G401.6 (cell line): Measurements from ENCODE around the gene GJD4.

Experiments used
- FAIRE-seq: peaks from 2 replicates; lab custom pipeline; 2012; peaks lifted over from hg19 to GRCh38; lab: Jason Lieb, UNC

Gene GJD4

GRCh38 chr10:35579726-35580422 lies 25.3 kb upstream of the GJD4 start:
- FAIRE-seq = no peak

GRCh38 chr10:35580423-35580770 lies 24.7 kb upstream of the GJD4 start:
- no peak for FAIRE-seq

DNA sequence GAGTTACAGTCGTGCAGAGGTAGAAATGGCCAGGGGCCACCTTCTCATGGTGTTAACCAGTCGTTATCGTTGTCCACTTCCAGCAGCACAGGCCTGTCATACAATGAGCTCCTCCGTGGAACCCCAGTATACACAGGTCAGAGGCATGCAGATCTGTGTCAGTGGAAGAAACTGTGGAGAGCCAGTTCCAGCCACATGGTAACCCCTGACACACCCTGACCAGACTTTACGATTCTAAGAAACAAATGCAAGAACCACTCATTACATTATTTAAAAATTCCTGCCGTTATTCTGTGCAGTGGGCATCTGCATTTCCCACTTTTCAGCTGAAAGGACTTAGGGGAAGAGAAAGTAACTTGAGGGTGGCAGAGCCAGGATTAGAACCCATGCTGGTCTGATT lies 23.5 kb upstream of the GJD4 start:
- FAIRE-seq = no peak

GRCh38 chr10:35584946-35585345 lies 20.2 kb upstream of the GJD4 start:
- FAIRE-seq = no peak

DNA sequence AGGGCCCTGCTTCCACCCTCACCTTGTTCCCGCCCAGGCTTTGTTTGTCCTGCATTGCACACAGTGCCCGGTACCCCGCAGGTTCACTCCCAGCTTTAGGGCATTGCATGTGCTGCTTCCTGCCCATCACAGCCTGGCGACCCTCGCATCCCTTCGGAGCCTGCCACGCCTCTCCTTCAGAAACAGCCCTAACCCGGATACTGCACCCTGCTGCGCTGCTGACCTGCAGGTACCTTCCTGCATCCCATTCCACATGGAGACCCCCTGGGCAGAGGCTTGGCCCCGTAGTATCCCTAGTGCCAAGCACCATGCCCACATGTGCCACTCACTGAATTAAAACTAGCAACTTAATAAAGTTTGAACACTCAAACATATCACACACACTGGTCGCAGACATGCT lies 19.8 kb upstream of the GJD4 start:
- FAIRE-seq = no peak

- FAIRE-seq = no peak
Observed at GRCh38 chr10:35585903-35586535, 19.1 kb upstream of the GJD4 start.

DNA sequence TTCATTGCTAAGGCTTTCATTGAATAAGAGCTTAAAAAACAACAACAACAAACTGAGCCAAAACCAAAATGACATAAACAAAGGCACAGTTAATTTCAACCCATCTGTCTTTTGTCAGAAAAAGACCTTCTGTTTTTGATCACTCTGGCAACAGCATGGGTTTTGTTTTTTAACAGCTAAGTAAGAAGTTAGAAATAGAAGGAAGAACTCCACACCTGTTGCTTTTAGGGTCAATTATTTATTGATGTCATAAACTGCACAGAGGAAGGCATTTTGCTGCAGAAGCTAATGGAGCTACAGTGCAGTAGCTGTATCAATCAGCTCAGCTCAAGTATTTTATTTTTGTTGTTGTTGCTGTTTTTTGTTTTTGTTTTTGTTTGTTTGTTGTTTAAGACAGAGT lies 16.3 kb upstream of the GJD4 start:
- no peak for FAIRE-seq

- FAIRE-seq = no peak
Observed at GRCh38 chr10:35592441-35592840, 12.7 kb upstream of the GJD4 start.

GRCh38 chr10:35594115-35595079 lies 10.7 kb upstream of the GJD4 start:
- FAIRE-seq = no peak

- no peak for FAIRE-seq
Observed at GRCh38 chr10:35595106-35595505, 10.0 kb upstream of the GJD4 start.

DNA sequence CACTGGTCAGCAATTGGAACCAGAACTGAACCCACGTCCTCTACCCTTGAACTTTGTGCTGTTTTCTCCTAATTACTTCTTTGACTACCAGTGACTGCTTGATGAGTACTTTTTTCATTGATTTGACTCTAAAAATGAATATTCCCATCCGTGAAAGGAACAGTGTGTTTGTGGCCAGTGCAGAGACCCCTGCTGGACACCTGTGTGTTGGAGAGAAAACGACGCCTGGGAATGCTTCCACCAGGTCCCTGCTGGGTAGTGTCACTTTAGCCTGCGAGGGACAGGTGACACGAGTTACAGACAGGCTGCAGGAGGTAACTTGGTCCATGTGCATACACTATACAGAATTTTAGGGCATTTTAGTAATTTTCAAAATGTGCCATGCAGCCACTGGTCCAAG lies 6.8 kb upstream of the GJD4 start:
- FAIRE-seq = no peak

DNA sequence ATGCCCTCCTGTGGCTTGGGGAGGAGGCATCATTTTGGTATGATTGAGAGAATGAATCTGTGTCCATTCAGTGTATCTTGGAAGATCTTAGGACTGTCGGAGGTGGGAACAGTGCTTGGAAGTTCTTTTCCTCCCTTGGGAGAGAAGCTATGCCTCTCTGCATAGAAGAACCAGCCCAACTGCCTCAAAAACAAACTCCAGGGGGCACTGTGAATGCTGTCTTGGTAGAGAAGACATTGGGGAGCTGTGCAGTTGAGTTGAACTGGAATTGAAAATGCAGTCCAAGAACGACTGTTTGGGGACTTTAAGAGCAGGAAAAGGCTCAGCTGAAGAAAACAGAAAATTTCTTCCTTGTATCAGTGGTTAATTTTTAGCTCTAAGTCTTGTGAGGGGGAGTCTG lies 4.9 kb upstream of the GJD4 start:
- no peak for FAIRE-seq

DNA sequence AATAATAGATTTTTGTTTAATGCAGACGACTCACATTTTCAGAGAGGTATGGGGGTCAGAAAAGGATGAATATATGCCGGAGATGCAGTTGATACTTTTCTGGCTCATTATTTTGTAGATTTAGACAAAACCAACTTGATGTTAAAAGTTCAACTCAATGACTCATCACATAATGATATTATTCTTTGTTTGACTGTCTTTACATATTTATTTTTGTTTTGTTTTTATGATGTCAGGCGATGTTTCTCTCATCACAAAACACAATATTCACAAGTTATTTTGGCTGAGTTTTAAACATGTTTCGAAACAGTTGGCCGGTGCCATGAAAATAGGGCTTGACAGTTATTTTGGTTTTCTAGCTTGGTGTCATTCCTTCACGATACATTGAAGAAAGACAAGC lies 1.3 kb downstream of the GJD4 start:
- no peak for FAIRE-seq

DNA sequence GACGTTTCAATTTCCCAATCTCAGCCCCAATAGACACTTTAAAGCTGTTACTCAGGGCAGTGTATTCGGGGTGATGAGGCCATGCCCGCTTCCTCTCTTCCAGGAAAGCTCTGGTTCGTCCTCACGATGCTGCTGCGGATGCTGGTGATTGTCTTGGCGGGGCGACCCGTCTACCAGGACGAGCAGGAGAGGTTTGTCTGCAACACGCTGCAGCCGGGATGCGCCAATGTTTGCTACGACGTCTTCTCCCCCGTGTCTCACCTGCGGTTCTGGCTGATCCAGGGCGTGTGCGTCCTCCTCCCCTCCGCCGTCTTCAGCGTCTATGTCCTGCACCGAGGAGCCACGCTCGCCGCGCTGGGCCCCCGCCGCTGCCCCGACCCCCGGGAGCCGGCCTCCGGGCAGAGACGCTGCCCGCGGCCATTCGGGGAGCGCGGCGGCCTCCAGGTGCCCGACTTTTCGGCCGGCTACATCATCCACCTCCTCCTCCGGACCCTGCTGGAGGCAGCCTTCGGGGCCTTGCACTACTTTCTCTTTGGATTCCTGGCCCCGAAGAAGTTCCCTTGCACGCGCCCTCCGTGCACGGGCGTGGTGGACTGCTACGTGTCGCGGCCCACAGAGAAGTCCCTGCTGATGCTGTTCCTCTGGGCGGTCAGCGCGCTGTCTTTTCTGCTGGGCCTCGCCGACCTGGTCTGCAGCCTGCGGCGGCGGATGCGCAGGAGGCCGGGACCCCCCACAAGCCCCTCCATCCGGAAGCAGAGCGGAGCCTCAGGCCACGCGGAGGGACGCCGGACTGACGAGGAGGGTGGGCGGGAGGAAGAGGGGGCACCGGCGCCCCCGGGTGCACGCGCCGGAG lies 2.6 kb downstream of the GJD4 start:
- FAIRE-seq = no peak

GRCh38 chr10:35608328-35608672 lies 3.2 kb downstream of the GJD4 start:
- no peak for FAIRE-seq

GRCh38 chr10:35611750-35612149 lies 6.6 kb downstream of the GJD4 start:
- FAIRE-seq = no peak

GRCh38 chr10:35612385-35613106 lies 7.4 kb downstream of the GJD4 start:
- FAIRE-seq = no peak

GRCh38 chr10:35613107-35613440 lies 7.9 kb downstream of the GJD4 start:
- FAIRE-seq = no peak

- no peak for FAIRE-seq
Observed at GRCh38 chr10:35613597-35614226, 8.6 kb downstream of the GJD4 start.

- no peak for FAIRE-seq
Observed at GRCh38 chr10:35614312-35614711, 9.2 kb downstream of the GJD4 start.

GRCh38 chr10:35626971-35627507 lies 21.9 kb downstream of the GJD4 start:
- FAIRE-seq = no peak
